Measurements from ENCODE around the gene JUP.

DNA sequence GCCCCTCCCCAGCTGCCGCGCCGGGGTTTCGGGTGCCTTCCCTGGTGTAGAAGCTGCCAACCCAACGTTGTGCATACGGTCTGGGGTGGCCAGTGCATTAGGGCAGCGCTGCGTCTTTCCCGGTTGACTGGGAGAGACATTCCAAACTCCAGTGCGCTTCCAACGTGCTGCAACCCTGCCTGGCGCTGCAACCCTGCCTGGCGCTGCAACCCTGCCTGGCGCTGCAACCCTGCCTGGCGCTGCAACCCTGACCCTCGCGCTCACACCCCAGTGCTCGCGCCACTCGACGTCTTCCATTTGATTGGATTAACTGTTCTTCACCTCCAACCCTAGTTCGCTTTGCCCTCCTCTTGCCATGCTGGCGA, 51.6 kb downstream of the JUP start:
- TF ChIP-seq CTCF (conservative IDR thresholded peaks at IDR 0.05; ENCODE audit: low read length) (no peak), EZH2phosphoT487 (IDR thresholded peaks at IDR 0.05; ENCODE audit: borderline replicate concordance, low read depth, low read length) (no peak)

All from OCI-LY7 (cell line).